ENCODE data around the gene MYO1D. TPM values are rescaled to one million over a fixed set of nuclear protein-coding genes. Genes with fewer than 3 reads are reported as not detected.
A peak's percentile ranks its signal among the peaks of the same experiment; 100 is the strongest.

Gene MYO1D
- total and polyA plus RNA-seq, 8 donors = 16.7 to 43.0 (median 29.4) TPM

GRCh38 chr17:32819035-32819434 is 57.9 kb downstream of the MYO1D start:
- H3K9me3 ChIP-seq = no peaks in the 10 kb centered on the region
- H3K27ac ChIP-seq = no peak overlapping the region
- intact Hi-C loops (cut with DNase I) = no loop called here
- H3K27me3 ChIP-seq = no peaks in the 10 kb centered on the region
- 73 to 89% methylated on average over 4 of the region's 4 CpGs for WGBS, 2 donors
- H3K4me1 ChIP-seq = peaks cover 0 to 4% (median 0%) of the 10 kb centered on the region in 3 donors
- no peak overlapping the region for H3K4me3 ChIP-seq
- no peak for FAIRE-seq
- no peak for DNase-seq
- no peak for TF ChIP-seq CTCF (IDR thresholded peaks at IDR 0.05)
- ATAC-seq = peak in 2 of 4 donors; percentile 28 to 30
- no peaks in the 10 kb centered on the region for H3K36me3 ChIP-seq

- Histone ChIP-seq H3K27ac (no peak overlapping the region), H3K9me3 (no peaks in the 10 kb centered on the region), H3K36me3 (no peaks in the 10 kb centered on the region), H3K4me3 (no peak overlapping the region), H3K27me3 (no peaks in the 10 kb centered on the region), H3K4me1 (no peaks in the 10 kb centered on the region)
- TF ChIP-seq CTCF (IDR thresholded peaks at IDR 0.05) = no peak
- ATAC-seq (peak in 1 of 4 donors; percentile 18), DNase-seq (no peak), FAIRE-seq (no peak)
- WGBS, 2 donors = 91 to 92% methylated on average over 3 of the region's 3 CpGs
- intact Hi-C loops (cut with DNase I) = no loop called here
Observed at GRCh38 chr17:32815460-32815859, 61.5 kb downstream of the MYO1D start.

- intact Hi-C loops (cut with DNase I) = no loop called here
- ATAC-seq (no peak), FAIRE-seq (no peak)
Observed at GRCh38 chr17:32814836-32815235, 62.1 kb downstream of the MYO1D start.

GRCh38 chr17:32813021-32813420 is 63.9 kb downstream of the MYO1D start:
- WGBS, 2 donors = 92 to 99% methylated on average over 3 of the region's 3 CpGs
- intact Hi-C loops (cut with DNase I) = no loop called here

More at GRCh38 chr17:32814836-32815235, 62.1 kb downstream of the MYO1D start:
- Histone ChIP-seq H3K9me3 (no peaks in the 10 kb centered on the region), H3K27ac (no peak overlapping the region), H3K4me3 (no peak overlapping the region), H3K4me1 (no peaks in the 10 kb centered on the region), H3K27me3 (no peaks in the 10 kb centered on the region), H3K36me3 (no peaks in the 10 kb centered on the region)
- DNase-seq = no peak
- WGBS, 2 donors = 96 to 97% methylated on average over 7 of the region's 7 CpGs
- TF ChIP-seq CTCF (IDR thresholded peaks at IDR 0.05) = no peak

More at GRCh38 chr17:32813021-32813420, 63.9 kb downstream of the MYO1D start:
- H3K36me3 ChIP-seq = no peaks in the 10 kb centered on the region
- TF ChIP-seq CTCF (IDR thresholded peaks at IDR 0.05) = no peak
- ATAC-seq = no peak
- DNase-seq = no peak
- H3K4me3 ChIP-seq = no peak overlapping the region
- no peaks in the 10 kb centered on the region for H3K9me3 ChIP-seq
- H3K4me1 ChIP-seq = no peaks in the 10 kb centered on the region
- H3K27ac ChIP-seq = no peak overlapping the region
- FAIRE-seq = no peak
- H3K27me3 ChIP-seq = no peaks in the 10 kb centered on the region

All from pancreas (tissue), 10 donors.